Measurements from ENCODE around the gene WHRN. TPM values are rescaled to one million over a fixed set of nuclear protein-coding genes. Genes with fewer than 3 reads are reported as not detected.

WHRN gene
- total and polyA plus RNA-seq, 2 donors from 2014 or later = 4.4 to 14.8 TPM

GRCh38 chr9:114532561-114533237 is 27.4 kb upstream of the WHRN start:
- FAIRE-seq (no peak), DNase-seq (no peak)
- no peak overlapping the region for H3K27ac ChIP-seq (ENCODE audit: low read depth in 2 of 2, low read length in 2 of 2)
- no peaks in the 10 kb centered on the region for H3K27me3 ChIP-seq (ENCODE audit: control insufficient read depth, insufficient read depth, low read length)
- TF ChIP-seq CTCF (IDR thresholded peaks at IDR 0.05; ENCODE audit: borderline replicate concordance, extremely low read depth, insufficient read depth) = no peak
- H3K9ac ChIP-seq (ENCODE audit: low read length in 3 of 3) = no peak overlapping the region
- peak overlapping the region in 1 of 3 donors; percentile 36 for H3K4me3 ChIP-seq (ENCODE audit: low read length in 3 of 3)
- no peaks in the 10 kb centered on the region for H3K36me3 ChIP-seq (ENCODE audit: control insufficient read depth in 2 of 3, insufficient read depth in 3 of 3, low read length in 3 of 3)
- intact Hi-C loops (cut with DNase I) = no loop called here
- H3K4me1 ChIP-seq (ENCODE audit: control insufficient read depth in 2 of 3, insufficient read depth in 2 of 3, low read depth in 1 of 3, low read length in 3 of 3) = no peaks in the 10 kb centered on the region
- H3K9me3 ChIP-seq (ENCODE audit: control insufficient read depth in 2 of 3, insufficient read depth in 1 of 3, low read length in 3 of 3) = no peaks in the 10 kb centered on the region

- H3K9me3 ChIP-seq (ENCODE audit: control insufficient read depth in 2 of 3, insufficient read depth in 1 of 3, low read length in 3 of 3) = no peaks in the 10 kb centered on the region
- no peak for TF ChIP-seq CTCF (IDR thresholded peaks at IDR 0.05; ENCODE audit: borderline replicate concordance, extremely low read depth, insufficient read depth)
- no peak overlapping the region for H3K9ac ChIP-seq (ENCODE audit: low read length in 3 of 3)
- H3K4me1 ChIP-seq (ENCODE audit: control insufficient read depth in 2 of 3, insufficient read depth in 2 of 3, low read depth in 1 of 3, low read length in 3 of 3) = no peaks in the 10 kb centered on the region
- H3K27me3 ChIP-seq (ENCODE audit: control insufficient read depth, insufficient read depth, low read length) = no peaks in the 10 kb centered on the region
- no peak overlapping the region for H3K4me3 ChIP-seq (ENCODE audit: low read length in 3 of 3)
- H3K27ac ChIP-seq (ENCODE audit: low read depth in 2 of 2, low read length in 2 of 2) = no peak overlapping the region
- intact Hi-C loops (cut with DNase I) = no loop called here
- H3K36me3 ChIP-seq (ENCODE audit: control insufficient read depth in 2 of 3, insufficient read depth in 3 of 3, low read length in 3 of 3) = no peaks in the 10 kb centered on the region
- DNase-seq (no peak), FAIRE-seq (no peak)
Observed at GRCh38 chr9:114529285-114529684, 24.0 kb upstream of the WHRN start.

- H3K9ac ChIP-seq (ENCODE audit: low read length in 3 of 3) = no peak overlapping the region
- H3K4me1 ChIP-seq (ENCODE audit: control insufficient read depth in 2 of 3, insufficient read depth in 2 of 3, low read depth in 1 of 3, low read length in 3 of 3) = no peaks in the 10 kb centered on the region
- H3K9me3 ChIP-seq (ENCODE audit: control insufficient read depth in 2 of 3, insufficient read depth in 1 of 3, low read length in 3 of 3) = no peaks in the 10 kb centered on the region
- H3K36me3 ChIP-seq (ENCODE audit: control insufficient read depth in 2 of 3, insufficient read depth in 3 of 3, low read length in 3 of 3) = no peaks in the 10 kb centered on the region
- intact Hi-C loops (cut with DNase I) = no loop called here
- no peak for TF ChIP-seq CTCF (IDR thresholded peaks at IDR 0.05; ENCODE audit: borderline replicate concordance, extremely low read depth, insufficient read depth)
- H3K27ac ChIP-seq (ENCODE audit: low read depth in 2 of 2, low read length in 2 of 2) = no peak overlapping the region
- FAIRE-seq (no peak), DNase-seq (no peak)
- H3K27me3 ChIP-seq (ENCODE audit: control insufficient read depth, insufficient read depth, low read length) = no peaks in the 10 kb centered on the region
- H3K4me3 ChIP-seq (ENCODE audit: low read length in 3 of 3) = no peak overlapping the region
Observed at GRCh38 chr9:114526807-114527206, 21.5 kb upstream of the WHRN start.

- Histone ChIP-seq H3K4me1 (ENCODE audit: control insufficient read depth in 2 of 3, insufficient read depth in 2 of 3, low read depth in 1 of 3, low read length in 3 of 3) (no peaks in the 10 kb centered on the region), H3K9me3 (ENCODE audit: control insufficient read depth in 2 of 3, insufficient read depth in 1 of 3, low read length in 3 of 3) (no peaks in the 10 kb centered on the region), H3K9ac (ENCODE audit: low read length in 3 of 3) (no peak overlapping the region), H3K36me3 (ENCODE audit: control insufficient read depth in 2 of 3, insufficient read depth in 3 of 3, low read length in 3 of 3) (no peaks in the 10 kb centered on the region), H3K4me3 (ENCODE audit: low read length in 3 of 3) (no peak overlapping the region), H3K27ac (ENCODE audit: low read depth in 2 of 2, low read length in 2 of 2) (no peak overlapping the region), H3K27me3 (ENCODE audit: control insufficient read depth, insufficient read depth, low read length) (no peaks in the 10 kb centered on the region)
- no peak for TF ChIP-seq CTCF (IDR thresholded peaks at IDR 0.05; ENCODE audit: borderline replicate concordance, extremely low read depth, insufficient read depth)
- intact Hi-C loops (cut with DNase I) = no loop called here
- FAIRE-seq (no peak), DNase-seq (no peak)
Observed at GRCh38 chr9:114525513-114525912, 20.2 kb upstream of the WHRN start.

Data from kidney (tissue), 14 donors.